ENCODE measurements around the gene EDC3.
"Not testable (repeated sequence)": the region's sequence is repeated elsewhere in the genome, so short reads cannot be mapped to it uniquely, and the experiment has no call there.

Gene EDC3

DNA sequence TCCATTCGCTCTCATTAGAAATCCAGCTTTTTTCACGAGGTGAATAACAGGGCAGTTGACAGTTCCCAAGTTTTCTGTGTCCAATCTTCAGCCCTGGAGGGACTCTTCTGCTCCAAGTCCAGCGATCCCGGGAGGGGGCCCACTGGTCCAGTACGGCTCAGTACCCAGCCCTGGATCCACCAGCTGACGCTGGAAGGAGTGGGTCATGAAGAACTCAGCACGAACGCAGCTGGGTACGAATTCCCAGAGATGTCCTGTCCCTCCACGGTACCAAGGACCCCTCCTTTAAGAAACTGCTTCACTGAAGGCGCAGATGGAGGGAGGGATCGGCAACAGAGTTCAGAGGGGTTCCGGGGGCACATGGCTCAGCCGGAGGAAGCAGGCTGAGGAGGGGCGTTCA is 96.7 kb downstream of the EDC3 start:
- no peak for FAIRE-seq
- TF ChIP-seq, protein P1, sequence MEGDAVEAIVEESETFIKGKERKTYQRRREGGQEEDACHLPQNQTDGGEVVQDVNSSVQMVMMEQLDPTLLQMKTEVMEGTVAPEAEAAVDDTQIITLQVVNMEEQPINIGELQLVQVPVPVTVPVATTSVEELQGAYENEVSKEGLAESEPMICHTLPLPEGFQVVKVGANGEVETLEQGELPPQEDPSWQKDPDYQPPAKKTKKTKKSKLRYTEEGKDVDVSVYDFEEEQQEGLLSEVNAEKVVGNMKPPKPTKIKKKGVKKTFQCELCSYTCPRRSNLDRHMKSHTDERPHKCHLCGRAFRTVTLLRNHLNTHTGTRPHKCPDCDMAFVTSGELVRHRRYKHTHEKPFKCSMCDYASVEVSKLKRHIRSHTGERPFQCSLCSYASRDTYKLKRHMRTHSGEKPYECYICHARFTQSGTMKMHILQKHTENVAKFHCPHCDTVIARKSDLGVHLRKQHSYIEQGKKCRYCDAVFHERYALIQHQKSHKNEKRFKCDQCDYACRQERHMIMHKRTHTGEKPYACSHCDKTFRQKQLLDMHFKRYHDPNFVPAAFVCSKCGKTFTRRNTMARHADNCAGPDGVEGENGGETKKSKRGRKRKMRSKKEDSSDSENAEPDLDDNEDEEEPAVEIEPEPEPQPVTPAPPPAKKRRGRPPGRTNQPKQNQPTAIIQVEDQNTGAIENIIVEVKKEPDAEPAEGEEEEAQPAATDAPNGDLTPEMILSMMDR (IDR thresholded peaks at IDR 0.05; ENCODE audit: insufficient read depth, missing control alignments), result no peak
- DNase-seq (ENCODE audit: insufficient read length, low spot score), result no peak

DNA sequence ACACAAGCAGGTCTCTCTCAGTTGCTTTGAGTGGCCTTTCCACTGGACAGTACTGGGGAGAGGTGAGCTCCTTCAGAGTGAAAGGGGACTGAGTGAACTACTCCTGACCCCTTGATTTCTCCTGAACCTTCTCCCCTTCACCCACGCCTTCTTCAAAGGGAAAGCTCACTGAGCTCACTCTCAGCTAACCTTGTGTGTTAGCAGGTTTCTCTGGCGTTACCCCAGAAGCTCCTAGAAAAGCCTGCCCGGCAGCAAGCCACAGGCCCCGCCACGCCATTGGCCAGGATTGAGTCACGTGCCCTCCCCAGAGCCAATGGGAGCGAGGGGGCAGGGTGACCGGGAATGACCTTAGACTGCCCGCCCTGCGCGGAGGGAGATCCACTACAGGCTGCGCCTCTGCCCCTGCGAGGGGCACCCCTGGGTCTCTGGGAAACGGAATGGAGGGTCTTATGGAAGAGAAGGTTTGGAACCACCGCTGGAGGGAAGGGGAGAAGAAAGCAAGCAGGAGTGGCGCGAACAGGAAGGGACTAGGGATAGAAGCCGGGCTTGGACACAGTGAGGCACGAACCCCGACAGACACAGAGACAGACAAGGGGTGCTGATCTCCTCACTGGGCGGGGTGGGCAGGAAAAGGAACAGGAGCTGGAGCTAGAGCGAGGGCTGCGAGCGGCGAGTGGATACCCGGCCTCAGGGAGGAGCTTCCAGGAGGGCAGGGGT is 97.5 kb downstream of the EDC3 start:
- DNase-seq (ENCODE audit: insufficient read length, low spot score) (peak; percentile 57), FAIRE-seq (no peak)
- TF ChIP-seq, protein P1 (IDR thresholded peaks at IDR 0.05; ENCODE audit: insufficient read depth, missing control alignments), result no peak

DNA sequence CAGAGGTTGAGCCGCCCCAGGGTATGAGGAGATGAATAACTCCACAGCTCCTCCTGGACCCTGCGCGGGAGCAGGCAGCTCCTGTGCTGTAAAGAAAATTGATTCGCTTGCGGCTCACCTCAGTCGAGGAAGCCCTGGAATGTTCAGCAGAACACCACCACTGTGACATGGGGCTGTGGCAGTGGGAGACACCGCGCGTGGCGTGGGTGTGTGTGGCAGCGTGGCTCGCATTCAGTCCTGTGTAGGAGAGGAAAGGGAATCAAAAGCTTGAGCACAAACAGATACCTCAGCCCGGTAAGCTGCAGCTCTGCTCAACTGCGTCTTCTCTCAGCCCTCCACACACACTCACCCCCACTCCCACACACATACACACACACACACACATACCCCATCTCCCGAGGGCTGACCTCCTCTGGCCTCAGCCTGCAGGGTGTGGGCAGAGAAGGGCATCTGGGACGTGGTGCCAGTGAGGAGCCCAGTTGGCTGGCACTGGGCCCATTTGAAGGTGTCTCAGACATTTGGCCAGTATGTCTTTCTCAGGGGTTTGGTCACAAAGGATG is 98.6 kb downstream of the EDC3 start:
- FAIRE-seq; DNase-seq (ENCODE audit: insufficient read length, low spot score): not testable (repeated sequence)

DNA sequence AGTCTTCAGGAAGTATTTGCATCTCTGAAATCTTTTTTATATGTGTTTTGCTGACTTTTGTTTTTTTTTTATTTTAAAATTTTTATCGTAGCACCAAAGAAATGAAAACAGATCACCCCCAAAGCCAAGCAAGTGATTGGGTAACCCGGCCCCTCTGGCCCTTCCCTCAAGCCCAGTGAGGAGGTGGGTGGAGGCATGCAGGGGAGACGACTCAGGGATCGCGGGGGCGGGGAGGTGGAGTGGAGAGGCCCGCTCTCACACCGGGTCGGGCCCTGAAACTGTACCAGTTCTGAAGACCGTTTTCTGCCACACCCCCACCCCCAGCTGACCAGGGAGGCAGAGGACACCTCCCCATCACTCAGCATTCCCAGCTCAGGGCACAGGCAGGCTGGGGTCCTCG is 99.1 kb downstream of the EDC3 start:
- FAIRE-seq; DNase-seq (ENCODE audit: insufficient read length, low spot score): not testable (repeated sequence)

DNA sequence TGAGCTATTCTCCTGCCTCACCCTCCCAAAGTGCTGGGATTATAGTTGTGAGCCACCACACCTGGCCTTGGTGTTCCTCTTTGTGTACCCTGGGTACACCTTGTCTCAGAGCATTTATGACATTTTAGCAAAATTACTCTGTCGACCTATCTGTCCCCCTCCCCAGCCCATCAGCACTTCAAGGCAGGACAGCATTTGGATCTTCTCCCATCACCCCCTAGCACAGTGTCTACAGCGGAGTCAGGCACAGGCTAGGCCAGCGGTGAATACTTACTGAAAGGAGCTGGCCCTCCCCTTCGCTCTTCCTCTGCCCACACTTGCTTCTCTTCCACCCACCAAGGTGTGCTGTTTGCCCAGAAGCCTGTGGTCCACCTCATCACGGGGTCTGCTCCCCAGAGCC is 100.6 kb downstream of the EDC3 start:
- DNase-seq (ENCODE audit: insufficient read length, low spot score) (no peak), FAIRE-seq (no peak)
- TF ChIP-seq, protein P1 (IDR thresholded peaks at IDR 0.05; ENCODE audit: insufficient read depth, missing control alignments), result no peak

DNA sequence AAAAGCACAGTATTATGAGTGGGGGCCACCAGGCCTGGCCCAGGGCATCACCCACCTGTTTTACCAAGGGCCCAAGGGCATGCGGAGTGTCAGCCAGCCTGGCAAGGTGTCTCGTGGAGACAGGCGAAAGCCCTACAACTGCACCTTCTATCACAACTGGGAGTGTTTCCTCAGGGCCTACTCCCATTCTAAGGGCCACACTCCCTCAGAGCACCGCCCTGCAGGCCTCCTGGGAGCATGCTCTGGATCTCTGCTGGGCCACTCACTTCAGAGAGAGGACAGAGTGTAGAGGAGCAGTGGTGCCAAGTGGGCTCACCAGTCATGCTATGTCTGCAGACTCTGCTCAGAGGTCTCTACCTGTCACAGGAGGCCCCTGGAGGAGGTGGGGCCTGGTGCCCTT is 101.4 kb downstream of the EDC3 start:
- no peak for FAIRE-seq
- no peak for DNase-seq (ENCODE audit: insufficient read length, low spot score)
- TF ChIP-seq, protein P1 (IDR thresholded peaks at IDR 0.05; ENCODE audit: insufficient read depth, missing control alignments), result no peak

DNA sequence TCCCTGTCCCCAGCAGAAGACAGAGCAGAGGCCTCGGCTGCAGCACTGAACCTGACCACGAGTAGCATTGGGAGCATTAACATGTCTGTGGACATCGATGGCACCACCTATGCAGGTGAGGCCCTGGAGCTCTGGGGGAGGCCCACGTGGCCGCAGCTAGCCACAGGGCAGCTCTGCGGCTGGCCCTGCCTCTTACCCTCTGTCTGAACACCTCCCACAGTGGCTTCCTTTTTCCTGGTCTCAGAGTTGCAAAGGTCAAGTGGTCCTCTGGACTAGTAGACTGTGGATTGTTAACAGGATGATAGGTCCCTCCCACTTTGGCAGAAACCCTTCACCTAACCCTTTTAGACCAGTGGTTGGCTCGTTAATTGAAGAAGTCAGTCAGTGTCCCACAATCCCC is 102.7 kb downstream of the EDC3 start:
- FAIRE-seq, result no peak
- TF ChIP-seq, protein P1 (IDR thresholded peaks at IDR 0.05; ENCODE audit: insufficient read depth, missing control alignments), result no peak
- no peak for DNase-seq (ENCODE audit: insufficient read length, low spot score)

DNA sequence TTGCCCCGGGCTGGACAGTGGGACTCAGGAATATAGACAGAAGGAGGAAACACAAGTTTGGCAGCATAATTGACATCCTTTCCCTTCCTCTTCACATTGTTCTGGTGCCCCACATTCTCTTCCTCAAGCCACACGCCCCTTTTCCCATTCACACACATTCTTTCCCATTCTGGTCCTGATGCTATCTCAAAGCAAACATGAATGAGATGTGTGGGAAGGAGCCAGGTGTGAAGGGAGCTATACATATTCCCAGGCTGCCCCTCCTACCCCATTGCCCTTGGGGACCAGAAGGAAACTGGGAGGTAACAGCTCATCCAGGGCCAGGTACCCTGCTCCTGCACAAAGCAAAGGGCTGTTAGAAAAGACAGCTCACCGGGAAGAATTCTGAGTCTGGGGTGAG is 103.6 kb downstream of the EDC3 start:
- TF ChIP-seq, protein P1 (IDR thresholded peaks at IDR 0.05; ENCODE audit: insufficient read depth, missing control alignments), result no peak
- no peak for FAIRE-seq
- DNase-seq (ENCODE audit: insufficient read length, low spot score), result no peak

Data from D721Med (cell line).